H1 (cell line): Measurements from ENCODE around the gene LPP. TPM values are rescaled to one million over a fixed set of nuclear protein-coding genes. Genes with fewer than 3 reads are reported as not detected.

Experiments used
- CTCF ChIA-PET: fragments of 300-600 bp; sonication (Branson Sonifier 250); formaldehyde crosslinking; loops from one replicate; lab custom pipeline; 2021; ENCODE audit not compliant: partially characterized antibody; lab: Charles Lee
- POLR2A ChIA-PET: fragments of 300-600 bp; sonication (Branson Sonifier 250); formaldehyde crosslinking; loops from one replicate; lab custom pipeline; 2021; ENCODE audit warnings: inconsistent platforms; ENCODE audit not compliant: partially characterized antibody; lab: Charles Lee
- DNase-seq, 2 experiments: peaks; one replicate each; pipeline versions ENCODE4 v3.0.0 to v3.0.0-alpha.2; 2010 to 2022; ENCODE audit warnings: low spot score in 2 of 2, low read depth in 1 of 2, mixed read lengths in 1 of 2
- FAIRE-seq: peaks from 2 replicates; lab custom pipeline; 2011; peaks lifted over from hg19 to GRCh38; lab: Jason Lieb, UNC
- H2AFZ ChIP-seq: 2 replicates; pipeline ENCODE4 v1.8.1; 2012; ENCODE audit warnings: low read length, inconsistent platforms
- H2AK5ac ChIP-seq: 2 replicates; pipeline ENCODE4 v1.6.1; 2013; ENCODE audit warnings: low read depth, low read length
- H2BK120ac ChIP-seq: replicated peaks from 2 replicates; pipeline ENCODE3; 2013; ENCODE audit warnings: low read depth, low read length, inconsistent platforms
- H2BK12ac ChIP-seq: 2 replicates; pipeline ENCODE4 v1.6.1; 2013; ENCODE audit warnings: low read depth, low read length
- H2BK15ac ChIP-seq: 2 replicates; pipeline ENCODE4 v1.6.1; 2013; ENCODE audit warnings: low read length
- H2BK20ac ChIP-seq: 2 replicates; pipeline ENCODE4 v1.6.1; 2013; ENCODE audit warnings: low read length
- H2BK5ac ChIP-seq: 2 replicates; pipeline ENCODE4 v1.6.1; 2013; ENCODE audit warnings: low read depth, low read length
- H3K14ac ChIP-seq: 2 replicates; pipeline ENCODE4 v1.6.1; 2013; ENCODE audit warnings: inconsistent platforms; ENCODE audit not compliant: insufficient read length
- H3K18ac ChIP-seq: 2 replicates; pipeline ENCODE4 v1.6.1; 2013; ENCODE audit warnings: low read length; ENCODE audit errors: extremely low read depth
- H3K23ac ChIP-seq: 2 replicates; pipeline ENCODE4 v1.6.1; 2013; ENCODE audit warnings: inconsistent platforms; ENCODE audit not compliant: insufficient read length
- H3K23me2 ChIP-seq: 2 replicates; pipeline ENCODE4 v1.6.1; 2013; ENCODE audit warnings: low read depth, low read length
- H3K27ac ChIP-seq: 2 replicates; pipeline ENCODE4 v1.6.1; 2011; ENCODE audit warnings: low read depth, low read length, inconsistent platforms
- H3K27me3 ChIP-seq, 4 experiments: replicated peaks in 1 of 4; 1 replicate in 1 of 4; 2 replicates in 3 of 4; pipeline versions ENCODE4 v1.6.1 to v1.8.1; 2011 to 2013; ENCODE audit warnings: low read length in 3 of 4, mild to moderate bottlenecking in 3 of 4, inconsistent platforms in 2 of 4, mixed read lengths in 2 of 4, moderate library complexity in 1 of 4; ENCODE audit not compliant: control insufficient read depth in 3 of 4, insufficient read depth in 3 of 4; ENCODE audit errors: extremely low read depth in 1 of 4
- H3K36me3 ChIP-seq, 4 experiments: 2 replicates each; pipeline versions ENCODE4 v1.6.1 to v1.8.1; 2011 to 2013; ENCODE audit warnings: mild to moderate bottlenecking in 4 of 4, low read length in 3 of 4, moderate library complexity in 2 of 4, control low read depth in 1 of 4, inconsistent platforms in 1 of 4; ENCODE audit not compliant: insufficient read depth in 4 of 4, control insufficient read depth in 2 of 4
- H3K4ac ChIP-seq: replicated peaks from 2 replicates; pipeline ENCODE3; 2013; ENCODE audit warnings: low read length, low read depth, mixed read lengths, inconsistent platforms; ENCODE audit not compliant: insufficient read length
- H3K4me1 ChIP-seq, 4 experiments: replicated peaks in 1 of 4; 1 replicate in 1 of 4; 2 replicates in 3 of 4; pipeline versions ENCODE4 v1.6.1 to v1.8.1; 2011 to 2013; ENCODE audit warnings: low read length in 3 of 4, inconsistent platforms in 2 of 4, mixed read lengths in 1 of 4; ENCODE audit not compliant: insufficient read depth in 4 of 4, control insufficient read depth in 3 of 4
- H3K4me2 ChIP-seq, 2 experiments: 2 replicates each; pipeline versions ENCODE4 v1.6.1 to v1.8.1; 2011 to 2013; ENCODE audit warnings: low read depth in 2 of 2, low read length in 2 of 2, control low read depth in 1 of 2, inconsistent platforms in 1 of 2, mild to moderate bottlenecking in 1 of 2; ENCODE audit not compliant: insufficient read depth in 1 of 2
- H3K4me3 ChIP-seq, 4 experiments: fragments of 200-600, 300-600 bp in 1 of 4; sonication (generic), shearing (Covaris generic), sonication (Bioruptor Twin) in 1 of 4; 2 replicates each; pipeline versions ENCODE4 v1.5.1 to v1.8.1; 2011 to 2016; ENCODE audit warnings: low read length in 4 of 4, low read depth in 3 of 4, control low read depth in 2 of 4, inconsistent platforms in 2 of 4, mild to moderate bottlenecking in 2 of 4, mixed read lengths in 1 of 4, moderate library complexity in 1 of 4; ENCODE audit not compliant: insufficient read depth in 2 of 4; ENCODE audit errors: extremely low read depth in 1 of 4
- H3K56ac ChIP-seq: replicated peaks from 2 replicates; pipeline ENCODE3; 2013; ENCODE audit warnings: low read depth, mild to moderate bottlenecking, mixed read lengths, low read length, inconsistent platforms; ENCODE audit not compliant: insufficient read length
- H3K79me1 ChIP-seq: 2 replicates; pipeline ENCODE4 v1.6.1; 2013; ENCODE audit warnings: low read depth, low read length, control low read depth
- H3K79me2 ChIP-seq, 2 experiments: 2 replicates each; pipeline versions ENCODE4 v1.6.1 to v1.8.1; 2012 to 2013; ENCODE audit warnings: low read length in 2 of 2, mild to moderate bottlenecking in 2 of 2, inconsistent platforms in 1 of 2; ENCODE audit not compliant: insufficient read depth in 2 of 2, control insufficient read depth in 1 of 2
- H3K9ac ChIP-seq, 4 experiments: replicated peaks in 1 of 4; 1 replicate in 1 of 4; 2 replicates in 3 of 4; pipeline versions ENCODE4 v1.6.1 to v1.8.1; 2011 to 2013; ENCODE audit warnings: low read depth in 3 of 4, low read length in 3 of 4, control low read depth in 2 of 4, mild to moderate bottlenecking in 2 of 4, moderate library complexity in 2 of 4, inconsistent platforms in 1 of 4; ENCODE audit errors: extremely low read depth in 1 of 4
- H3K9me3 ChIP-seq, 2 experiments: 2 replicates each; pipeline versions ENCODE4 v1.6.1 to v1.8.1; 2012 to 2013; ENCODE audit warnings: mild to moderate bottlenecking in 2 of 2, moderate library complexity in 2 of 2, control low read depth in 1 of 2, inconsistent platforms in 1 of 2, low read depth in 1 of 2, low read length in 1 of 2, mixed read lengths in 1 of 2; ENCODE audit not compliant: insufficient read depth in 2 of 2
- H4K20me1 ChIP-seq, 2 experiments: replicated peaks in 1 of 2; 2 replicates each; pipeline versions ENCODE3 to v1.8.1; 2011 to 2013; ENCODE audit warnings: inconsistent platforms in 2 of 2, low read length in 2 of 2, mild to moderate bottlenecking in 1 of 2; ENCODE audit not compliant: insufficient read depth in 2 of 2, control insufficient read depth in 1 of 2
- H4K5ac ChIP-seq: 2 replicates; pipeline ENCODE4 v1.6.1; 2013; ENCODE audit warnings: low read length, low read depth, mixed read lengths, inconsistent platforms; ENCODE audit not compliant: insufficient read length
- H4K8ac ChIP-seq: 2 replicates; pipeline ENCODE4 v1.8.0; 2013; ENCODE audit warnings: mild to moderate bottlenecking, moderate library complexity, low read length, inconsistent platforms; ENCODE audit not compliant: insufficient read depth; ENCODE audit errors: extremely low read depth
- H4K91ac ChIP-seq: replicated peaks from 2 replicates; pipeline ENCODE3; 2013; ENCODE audit warnings: low read length, mixed read lengths, inconsistent platforms; ENCODE audit not compliant: insufficient read length
- KDM5A ChIP-seq: fragments of 200-600 bp; IDR thresholded peaks from 2 replicates; pipeline ENCODE4 v1.7.1; 2012; ENCODE audit warnings: mild to moderate bottlenecking, low read length, inconsistent platforms, mixed read lengths
- WGBS, 2 experiments: shearing (Covaris generic) in 1 of 2; methylation state at CpG; one replicate each; pipeline versions ENCODE4 v1.1.6 to v1.1.7; 2013 to 2015; ENCODE audit warnings: low lambda C conversion rate in 2 of 2, mixed read lengths in 2 of 2, inconsistent platforms in 1 of 2, low coverage in 1 of 2, missing lambda C conversion rate in 1 of 2; ENCODE audit not compliant: insufficient replicate concordance in 2 of 2, insufficient coverage in 1 of 2, insufficient read length in 1 of 2; ENCODE audit errors: extremely low coverage in 1 of 2, missing lambda C conversion rate in 1 of 2; 5-methylcytosine and 5-hydroxymethylcytosine counted together
- polyA plus RNA-seq, 7 experiments: library from polyadenylated mRNA; depleted of rRNA in 3 of 7; stranded (reverse) in 5 of 7; unstranded in 2 of 7; fragments of >200 nt in 5 of 7; fragments of 200-250 nt in 2 of 7; gene quantifications; 1 replicate in 5 of 7; 2 replicates in 1 of 7; 4 replicates in 1 of 7; pipeline versions ENCODE4 v1.2.1 to v1.2.3, GENCODE V29; 2011 to 2013; ENCODE audit warnings: missing spikeins in 2 of 7, mixed read lengths in 2 of 7
- total RNA-seq: library from RNA; stranded (reverse); fragmentation: NEBNext Ultra II Directional; extraction: Animal tissue kit (Norgen Biotek cat#: 25700); gene quantifications from 2 replicates; pipeline ENCODE4 v1.2.1, GENCODE V29; 2021
- TF ChIP-seq, protein P1 (sequence below): IDR thresholded peaks from 2 replicates; pipeline ENCODE4 v1.6.1; 2012; ENCODE audit warnings: inconsistent platforms
- TF ChIP-seq, protein P2 (sequence below): IDR thresholded peaks from 2 replicates; pipeline ENCODE4 v1.6.1; 2012; ENCODE audit warnings: inconsistent platforms

Gene LPP
- total and polyA plus RNA-seq, 2 of the 8 experiments (the other 6 are each of a cell fraction or from before 2014, with no cell fraction given), result 10.0 to 53.3 TPM

DNA sequence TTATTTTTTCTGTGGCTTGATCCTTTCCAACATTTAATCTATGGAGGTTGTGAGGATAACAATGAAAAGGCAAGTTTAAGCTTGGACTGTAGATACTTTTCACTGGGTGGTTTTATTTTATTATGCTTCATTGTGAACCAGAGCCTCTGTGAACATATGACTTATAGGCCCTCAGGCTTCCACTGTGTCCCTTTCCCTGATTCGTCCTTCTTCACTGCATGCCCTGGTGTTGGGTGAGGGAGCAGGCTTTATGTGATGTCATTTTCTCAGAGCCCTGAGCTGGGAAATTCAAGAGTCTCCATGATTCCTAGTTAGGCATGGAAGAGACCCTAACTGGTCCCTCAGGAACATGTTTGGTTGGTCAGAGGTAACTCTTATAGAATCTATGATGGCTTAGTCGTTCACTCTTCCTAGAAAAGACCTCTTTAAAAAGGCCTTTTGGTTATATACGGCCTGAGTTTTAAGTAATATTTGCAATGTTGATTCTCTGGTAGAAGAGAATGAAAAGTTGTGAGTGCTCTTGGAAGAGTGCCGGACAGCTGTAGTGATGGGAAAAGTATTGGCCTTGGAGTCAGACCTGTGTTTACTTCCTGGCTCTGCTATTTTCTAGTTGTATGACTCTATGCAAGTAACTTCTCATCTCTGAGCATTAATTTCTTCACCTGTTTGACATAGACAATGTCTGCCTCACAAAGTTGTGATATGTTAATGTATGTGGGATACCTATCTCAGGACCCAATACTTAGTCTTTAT is 168.4 kb downstream of the LPP start:
- TF ChIP-seq, protein P1, sequence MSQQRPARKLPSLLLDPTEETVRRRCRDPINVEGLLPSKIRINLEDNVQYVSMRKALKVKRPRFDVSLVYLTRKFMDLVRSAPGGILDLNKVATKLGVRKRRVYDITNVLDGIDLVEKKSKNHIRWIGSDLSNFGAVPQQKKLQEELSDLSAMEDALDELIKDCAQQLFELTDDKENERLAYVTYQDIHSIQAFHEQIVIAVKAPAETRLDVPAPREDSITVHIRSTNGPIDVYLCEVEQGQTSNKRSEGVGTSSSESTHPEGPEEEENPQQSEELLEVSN, result no peak
- TF ChIP-seq, protein P2, sequence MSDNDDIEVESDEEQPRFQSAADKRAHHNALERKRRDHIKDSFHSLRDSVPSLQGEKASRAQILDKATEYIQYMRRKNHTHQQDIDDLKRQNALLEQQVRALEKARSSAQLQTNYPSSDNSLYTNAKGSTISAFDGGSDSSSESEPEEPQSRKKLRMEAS, result no peak
- no peak for TF ChIP-seq KDM5A
- no peaks in the 10 kb centered on the region for H3K9me3 ChIP-seq
- no peak overlapping the region for H3K14ac ChIP-seq
- H3K27ac ChIP-seq, result no peak overlapping the region
- H4K5ac ChIP-seq, result no peak overlapping the region
- no peak overlapping the region for H3K18ac ChIP-seq
- H3K23me2 ChIP-seq, result no peaks in the 10 kb centered on the region
- no peak overlapping the region for H3K4ac ChIP-seq
- no peak overlapping the region for H2BK12ac ChIP-seq
- no peak overlapping the region for H3K4me2 ChIP-seq
- FAIRE-seq (no peak), DNase-seq (no peak)
- ChIA-PET POLR2A (interaction anchor here (1.0 kb wide), 1 partner anchor 167 kb away, joined by 3 read pairs; no protein-coding TSS in a partner anchor), CTCF (interaction anchor here (1.1 to 2.1 kb wide), 2 partner anchors 18 to 582 kb away, joined by 4 to 5 read pairs; no protein-coding TSS in a partner anchor)
- H4K20me1 ChIP-seq, result peaks cover 0 to 1% of the 10 kb centered on the region in 2 experiments
- peaks cover 5% of the 10 kb centered on the region; the same call in 1 of the 2 replicates for H3K79me1 ChIP-seq
- H2BK20ac ChIP-seq, result no peak overlapping the region
- H4K8ac ChIP-seq, result no peak overlapping the region
- no peak overlapping the region for H3K9ac ChIP-seq
- WGBS, 2 experiments, result 88% methylated on average over 4 of the region's 4 CpGs; no CpG with 5 or more reads in 1 of the 2 experiments
- no peak overlapping the region for H2BK15ac ChIP-seq
- no peak overlapping the region for H2AFZ ChIP-seq
- H4K91ac ChIP-seq, result no peak overlapping the region
- H2BK5ac ChIP-seq, result no peak overlapping the region
- no peaks in the 10 kb centered on the region for H3K4me1 ChIP-seq
- H3K79me2 ChIP-seq, result no peaks in the 10 kb centered on the region
- H3K36me3 ChIP-seq, result no peaks in the 10 kb centered on the region
- no peaks in the 10 kb centered on the region for H3K27me3 ChIP-seq
- no peak overlapping the region for H2AK5ac ChIP-seq
- no peak overlapping the region for H3K4me3 ChIP-seq
- no peak overlapping the region for H2BK120ac ChIP-seq
- no peak overlapping the region for H3K23ac ChIP-seq
- H3K56ac ChIP-seq, result no peak overlapping the region
